DMS 273 treated with DMSO at 0.1 percent for 48 hours (cell line): ENCODE results near the gene PTCD3.
A peak's percentile ranks its signal among the peaks of the same experiment; 100 is the strongest.

Source experiments
- DNase-seq: peaks from one replicate; lab custom pipeline; 2025; lab: John Stamatoyannopoulos, UW

Gene PTCD3

GRCh38 chr2:86105969-86106945 lies at the start of gene PTCD3:
TSS of gene PTCD3 (plus strand) at chr2:86106235. CDS start at chr2:86106248, 13 bp downstream.
- peak; percentile 96 for DNase-seq

DNA sequence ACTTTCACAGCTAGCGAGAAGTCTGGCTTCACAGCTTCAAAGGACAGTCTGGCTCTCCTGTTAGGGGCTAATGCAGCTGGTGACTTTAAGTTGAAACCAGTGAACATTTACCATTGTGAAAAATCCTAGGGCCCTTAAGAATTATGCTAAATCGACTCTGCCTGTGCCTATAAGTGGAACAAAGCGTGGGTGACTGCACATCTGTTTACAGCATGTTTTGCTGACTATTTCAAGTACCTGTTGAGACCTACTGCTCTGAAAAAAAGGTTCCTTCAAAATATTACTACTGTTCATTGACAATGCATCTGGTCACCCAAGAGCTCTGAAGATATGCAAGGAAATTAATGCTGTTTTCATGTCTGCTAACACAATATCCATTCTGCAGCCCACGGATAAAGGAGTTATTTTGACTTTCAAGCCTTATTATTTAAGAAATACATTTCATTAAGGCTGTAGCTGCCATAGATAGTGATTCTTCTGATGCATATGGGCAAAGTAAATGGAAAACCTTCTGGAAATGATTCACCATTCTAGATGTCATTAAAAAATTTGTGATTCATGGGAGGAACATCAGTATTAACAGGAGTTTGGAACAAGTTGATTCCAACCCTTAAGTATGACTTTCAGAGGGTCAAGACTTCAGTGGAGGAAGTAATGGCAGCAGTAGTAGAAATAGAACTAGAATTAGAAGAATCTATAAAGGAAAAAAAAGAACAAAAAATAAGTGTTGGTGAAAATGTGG lies 49.3 kb upstream of the PTCD3 start:
- DNase-seq: no peak

DNA sequence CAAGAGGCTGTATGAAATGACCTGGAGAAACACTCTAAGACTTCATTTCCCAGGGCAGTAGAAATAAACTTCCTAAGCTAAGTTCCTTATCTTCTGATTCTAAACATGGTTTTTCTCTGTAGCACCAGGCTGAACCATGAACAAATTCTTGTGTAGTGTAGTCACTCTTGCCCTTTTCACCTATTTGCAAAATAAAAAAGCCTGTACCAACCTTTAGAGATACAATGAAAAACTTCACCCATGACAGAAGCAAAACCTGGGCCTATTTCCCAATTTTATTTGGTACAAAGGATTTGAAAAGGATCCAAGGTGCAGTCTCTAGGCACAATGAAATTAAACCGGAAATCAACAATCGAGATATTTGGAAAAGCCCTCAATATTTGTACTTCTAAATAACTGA lies 44.0 kb upstream of the PTCD3 start:
- DNase-seq: no peak

GRCh38 chr2:86064006-86064405 lies 42.0 kb upstream of the PTCD3 start:
- DNase-seq: no peak

- no peak for DNase-seq
Observed at GRCh38 chr2:86065512-86065911, 40.5 kb upstream of the PTCD3 start.

- DNase-seq: no peak
Observed at GRCh38 chr2:86066007-86066578, 39.9 kb upstream of the PTCD3 start.

DNA sequence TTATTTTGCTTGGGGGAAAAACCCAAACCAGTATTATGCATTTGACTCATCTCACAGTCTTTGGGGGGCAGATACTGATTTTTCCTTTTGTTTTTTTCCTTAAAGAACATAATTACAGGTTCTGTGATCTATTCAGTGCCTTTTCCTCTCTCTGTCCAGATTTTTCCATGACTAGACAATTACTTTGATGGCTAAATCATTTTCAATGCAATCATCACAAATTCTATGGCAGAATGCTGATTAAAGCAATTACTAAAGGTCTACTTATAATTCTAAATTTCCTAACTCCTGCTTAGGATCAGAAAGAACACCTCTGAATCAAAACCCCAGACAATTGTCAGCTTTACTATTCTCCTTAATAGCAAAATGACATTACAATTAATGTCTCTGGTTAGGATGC lies 39.1 kb upstream of the PTCD3 start:
- DNase-seq: no peak

DNA sequence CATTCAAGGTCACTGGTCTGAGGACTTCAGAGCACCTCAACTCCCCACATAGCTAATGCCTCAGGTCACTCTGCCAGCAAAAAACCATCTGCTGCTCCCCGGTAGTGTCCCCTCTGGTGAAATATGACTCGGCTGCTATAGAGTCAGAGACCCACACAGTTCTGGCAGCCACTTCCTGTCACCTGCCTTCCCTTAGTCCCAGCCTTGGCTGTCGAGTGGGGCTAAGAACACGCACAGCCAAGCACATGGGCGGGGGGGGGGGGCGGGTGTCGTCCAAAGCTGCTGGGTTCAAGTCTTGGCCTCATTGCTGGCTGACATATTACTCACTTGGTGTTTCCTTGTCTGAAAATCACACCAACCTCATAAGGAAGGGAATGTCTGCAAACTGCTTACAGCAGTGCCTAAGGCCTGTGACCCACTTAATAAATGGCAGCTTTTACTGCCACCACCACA lies 37.9 kb upstream of the PTCD3 start:
- no peak for DNase-seq

- no peak for DNase-seq
Observed at GRCh38 chr2:86068648-86069047, 37.4 kb upstream of the PTCD3 start.

DNA sequence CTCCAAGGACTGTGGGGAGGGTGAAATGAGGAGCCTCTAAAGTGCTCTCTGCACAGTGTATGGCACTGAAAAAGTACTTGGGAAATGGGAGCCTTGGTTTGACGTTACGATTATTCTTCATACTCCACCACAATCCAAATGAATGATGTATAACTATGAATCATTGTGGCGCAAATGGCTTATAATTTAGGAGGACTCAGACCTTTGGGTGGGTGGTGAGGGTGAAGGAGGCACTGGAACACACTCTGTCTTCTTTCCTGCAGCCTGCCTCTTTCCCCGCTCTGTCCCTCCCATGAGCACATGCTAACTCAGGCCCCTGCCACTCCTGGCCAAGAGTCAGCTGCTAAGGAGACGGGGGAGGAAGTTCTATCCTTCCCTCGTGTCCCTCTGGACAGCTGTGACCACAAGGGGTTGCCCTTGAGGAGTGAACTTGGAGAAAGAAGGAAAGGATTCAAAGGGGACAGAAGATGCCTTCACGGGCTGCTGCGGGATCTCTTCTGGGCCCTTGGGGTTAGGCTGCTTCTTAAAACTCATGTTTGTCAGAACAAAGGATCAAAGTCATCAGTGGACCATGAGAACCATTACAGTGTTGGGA lies 36.8 kb upstream of the PTCD3 start:
- no peak for DNase-seq

- no peak for DNase-seq
Observed at GRCh38 chr2:86069783-86070339, 36.2 kb upstream of the PTCD3 start.

- DNase-seq: no peak
Observed at GRCh38 chr2:86070868-86071267, 35.2 kb upstream of the PTCD3 start.

- DNase-seq: no peak
Observed at GRCh38 chr2:86072271-86072858, 33.7 kb upstream of the PTCD3 start.

DNA sequence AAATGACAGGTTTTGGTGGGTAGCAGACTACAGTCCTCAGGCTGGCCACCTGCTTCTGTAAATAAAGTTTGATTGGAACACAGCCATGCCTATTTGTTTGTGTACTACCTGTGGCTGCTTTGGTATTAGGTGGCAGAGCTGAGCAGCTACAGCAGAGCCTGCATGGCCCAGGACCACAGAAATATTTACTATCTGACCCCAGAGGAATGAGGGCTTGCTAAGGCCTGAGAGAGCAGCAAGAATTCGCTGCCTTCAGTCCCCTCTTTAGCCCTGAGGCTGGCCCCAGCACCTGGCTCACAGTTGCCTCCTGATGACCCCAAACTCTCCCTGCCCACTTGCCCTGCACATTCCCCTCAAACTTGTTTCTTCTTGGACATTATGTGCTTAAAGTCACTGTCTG lies 32.8 kb upstream of the PTCD3 start:
- no peak for DNase-seq

- no peak for DNase-seq
Observed at GRCh38 chr2:86074256-86074655, 31.8 kb upstream of the PTCD3 start.

DNA sequence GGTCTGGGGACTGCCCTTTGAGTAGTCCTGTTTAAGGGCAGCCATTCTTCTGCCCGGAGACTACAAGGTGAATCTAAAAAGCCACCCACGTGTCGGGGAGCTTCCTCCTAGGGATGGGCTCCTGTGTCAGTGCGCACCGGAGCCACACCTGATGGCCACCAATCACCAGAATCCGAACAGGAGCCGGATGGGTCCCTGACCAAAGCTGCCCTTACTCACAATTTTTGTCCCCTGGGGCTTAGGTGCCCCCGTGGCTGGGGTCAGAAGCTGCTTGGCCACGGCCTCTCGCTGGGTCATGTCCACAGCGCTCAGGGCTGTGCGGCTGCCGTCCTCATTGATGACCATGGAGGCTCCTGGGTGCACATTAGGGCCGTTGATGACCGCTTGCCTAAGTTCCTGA lies 31.2 kb upstream of the PTCD3 start:
- DNase-seq: no peak

- no peak for DNase-seq
Observed at GRCh38 chr2:86075886-86076285, 30.1 kb upstream of the PTCD3 start.

- DNase-seq: no peak
Observed at GRCh38 chr2:86078774-86079545, 27.1 kb upstream of the PTCD3 start.

DNA sequence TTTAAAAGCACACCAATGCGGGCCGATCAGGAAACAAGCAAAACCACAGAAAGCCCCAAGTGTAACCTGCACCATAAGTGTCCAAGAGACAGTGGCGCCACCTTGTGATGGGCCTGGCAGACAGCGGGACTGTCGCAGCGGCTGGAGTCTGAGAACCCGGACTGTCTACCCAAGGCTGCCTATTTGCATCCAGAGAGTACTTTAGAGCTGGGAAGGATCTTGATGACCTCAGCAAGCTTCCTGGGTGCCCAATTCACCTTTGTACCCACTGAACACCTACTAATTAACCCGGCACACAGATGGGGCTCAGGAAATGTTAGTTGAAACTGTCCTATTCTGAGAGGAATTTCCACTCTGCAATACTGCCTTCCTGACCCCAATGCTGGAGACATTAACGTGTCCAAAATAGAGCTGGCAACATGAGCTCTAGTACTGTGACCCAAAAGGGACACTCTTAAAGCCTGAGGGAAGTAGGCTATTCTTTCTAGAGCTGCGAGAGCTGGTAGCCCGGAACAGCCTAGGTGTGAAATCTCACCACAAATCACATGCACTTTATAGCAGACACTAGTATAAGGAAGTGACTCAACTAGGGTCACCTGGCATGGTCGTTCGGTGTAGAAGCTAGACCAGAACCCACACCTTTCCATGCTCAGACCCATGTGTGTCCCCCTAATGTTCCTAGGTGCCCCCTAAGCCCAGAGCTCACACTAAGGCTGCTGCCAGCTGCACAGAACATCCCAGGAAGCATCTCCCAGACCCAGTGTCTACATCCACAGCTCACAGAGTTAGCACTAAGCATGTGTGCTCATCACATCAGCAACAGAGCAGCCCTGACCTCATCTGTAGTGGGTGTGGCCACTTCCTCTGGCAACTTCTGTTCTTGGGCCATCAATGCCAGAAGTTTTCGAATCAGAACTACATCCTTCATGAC lies 25.8 kb upstream of the PTCD3 start:
- DNase-seq: no peak

- no peak for DNase-seq
Observed at GRCh38 chr2:86081724-86082123, 24.3 kb upstream of the PTCD3 start.
